Coronary artery (tissue), 2 donors: Measurements from ENCODE around the gene MTF1.
"Not testable (repeated sequence)": the region's sequence is repeated elsewhere in the genome, so short reads cannot be mapped to it uniquely, and the experiment has no call there.

Experiments used
- DNase-seq: peaks from one replicate; pipeline ENCODE4 v3.0.0-alpha.2; 2017; ENCODE audit warnings: low spot score
- H3K27ac ChIP-seq, 2 donors: fragments of 200-600 bp; sonication (generic); one replicate each; pipeline ENCODE4 v1.5.1; 2016 to 2019
- H3K4me3 ChIP-seq: fragments of 200-600 bp; sonication (generic); 2 replicates; pipeline ENCODE4 v1.5.1; 2016; ENCODE audit warnings: mild to moderate bottlenecking, moderate library complexity
- TF ChIP-seq, protein P1 (sequence below): fragments of 200-600 bp; sonication (generic); IDR thresholded peaks from one replicate; pipeline ENCODE4 v1.5.1; 2019; ENCODE audit warnings: antibody characterized with exemption

MTF1 gene

DNA sequence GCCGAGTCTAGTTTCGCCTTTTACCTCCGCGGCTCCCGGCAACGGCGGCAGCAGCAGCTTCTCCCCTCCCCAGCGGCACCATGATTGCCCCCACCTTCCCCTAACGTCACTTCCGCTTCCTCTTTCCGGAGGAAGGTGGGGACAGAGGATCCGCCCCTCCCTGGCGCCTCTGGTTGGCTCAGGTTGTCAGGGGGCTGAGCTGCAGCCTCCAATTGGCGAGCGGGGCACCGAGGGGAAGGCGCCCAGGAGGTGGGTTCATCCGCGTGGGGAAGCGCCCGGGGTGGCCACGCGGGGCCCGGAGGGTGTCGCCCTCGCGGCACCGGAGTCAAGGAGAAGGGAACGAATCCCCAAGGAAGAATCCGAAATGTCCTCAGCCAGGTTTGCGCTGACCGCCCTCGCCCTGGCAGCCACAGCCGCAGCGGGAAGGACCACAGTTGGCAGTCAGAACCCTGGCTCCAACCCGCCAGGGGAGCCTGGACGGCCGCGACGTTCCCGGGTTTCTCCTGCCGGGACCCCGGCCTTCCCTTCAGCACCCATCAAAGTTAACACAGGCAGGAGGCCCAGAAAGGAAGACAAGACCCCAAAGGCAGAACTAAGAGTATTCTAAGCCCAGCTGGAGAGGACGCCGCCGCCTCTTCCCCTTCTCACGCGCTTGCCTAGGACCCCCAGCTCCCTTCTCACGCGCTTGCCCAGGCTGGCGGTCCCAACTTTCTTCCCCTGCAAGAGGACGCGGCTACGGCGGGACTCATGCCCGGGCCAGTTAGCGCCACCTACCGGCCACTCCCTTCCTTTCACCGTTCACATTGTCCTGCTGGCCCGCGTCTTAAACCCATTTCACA lies at the start of gene MTF1:
TSS of gene MTF1 (minus strand) at position 86 of the 839 bp plus-strand sequence. CDS start 1,934 bp downstream, outside the sequence.
- H3K27ac ChIP-seq: peak within 1 kb of the TSS; percentile 82 to 88
- TF ChIP-seq, protein P1, sequence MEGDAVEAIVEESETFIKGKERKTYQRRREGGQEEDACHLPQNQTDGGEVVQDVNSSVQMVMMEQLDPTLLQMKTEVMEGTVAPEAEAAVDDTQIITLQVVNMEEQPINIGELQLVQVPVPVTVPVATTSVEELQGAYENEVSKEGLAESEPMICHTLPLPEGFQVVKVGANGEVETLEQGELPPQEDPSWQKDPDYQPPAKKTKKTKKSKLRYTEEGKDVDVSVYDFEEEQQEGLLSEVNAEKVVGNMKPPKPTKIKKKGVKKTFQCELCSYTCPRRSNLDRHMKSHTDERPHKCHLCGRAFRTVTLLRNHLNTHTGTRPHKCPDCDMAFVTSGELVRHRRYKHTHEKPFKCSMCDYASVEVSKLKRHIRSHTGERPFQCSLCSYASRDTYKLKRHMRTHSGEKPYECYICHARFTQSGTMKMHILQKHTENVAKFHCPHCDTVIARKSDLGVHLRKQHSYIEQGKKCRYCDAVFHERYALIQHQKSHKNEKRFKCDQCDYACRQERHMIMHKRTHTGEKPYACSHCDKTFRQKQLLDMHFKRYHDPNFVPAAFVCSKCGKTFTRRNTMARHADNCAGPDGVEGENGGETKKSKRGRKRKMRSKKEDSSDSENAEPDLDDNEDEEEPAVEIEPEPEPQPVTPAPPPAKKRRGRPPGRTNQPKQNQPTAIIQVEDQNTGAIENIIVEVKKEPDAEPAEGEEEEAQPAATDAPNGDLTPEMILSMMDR: peak; percentile 81
- peak within 1 kb of the TSS; percentile 82 for H3K4me3 ChIP-seq
- DNase-seq: peak; percentile 98

DNA sequence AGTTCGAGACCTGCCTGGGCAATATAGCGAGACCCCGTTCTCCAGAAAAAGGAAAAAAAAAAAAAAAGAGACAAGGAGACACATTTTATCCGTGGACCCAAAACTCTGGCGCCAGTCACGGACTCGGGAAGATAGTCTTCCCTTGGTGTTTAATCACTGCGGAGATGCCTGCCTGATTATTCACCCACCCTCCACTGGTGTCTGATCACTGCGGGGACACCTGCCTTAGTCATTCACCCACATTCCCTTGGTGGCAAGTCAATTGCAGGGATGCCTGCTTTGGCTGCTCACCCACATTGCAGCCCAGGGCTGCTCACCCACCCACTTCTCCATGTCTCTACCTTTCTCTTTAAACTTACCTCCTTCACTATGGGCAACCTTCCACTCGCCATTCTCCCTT lies 49.1 kb upstream of the MTF1 start:
- not testable (repeated sequence) for H3K27ac ChIP-seq, H3K4me3 ChIP-seq, DNase-seq

DNA sequence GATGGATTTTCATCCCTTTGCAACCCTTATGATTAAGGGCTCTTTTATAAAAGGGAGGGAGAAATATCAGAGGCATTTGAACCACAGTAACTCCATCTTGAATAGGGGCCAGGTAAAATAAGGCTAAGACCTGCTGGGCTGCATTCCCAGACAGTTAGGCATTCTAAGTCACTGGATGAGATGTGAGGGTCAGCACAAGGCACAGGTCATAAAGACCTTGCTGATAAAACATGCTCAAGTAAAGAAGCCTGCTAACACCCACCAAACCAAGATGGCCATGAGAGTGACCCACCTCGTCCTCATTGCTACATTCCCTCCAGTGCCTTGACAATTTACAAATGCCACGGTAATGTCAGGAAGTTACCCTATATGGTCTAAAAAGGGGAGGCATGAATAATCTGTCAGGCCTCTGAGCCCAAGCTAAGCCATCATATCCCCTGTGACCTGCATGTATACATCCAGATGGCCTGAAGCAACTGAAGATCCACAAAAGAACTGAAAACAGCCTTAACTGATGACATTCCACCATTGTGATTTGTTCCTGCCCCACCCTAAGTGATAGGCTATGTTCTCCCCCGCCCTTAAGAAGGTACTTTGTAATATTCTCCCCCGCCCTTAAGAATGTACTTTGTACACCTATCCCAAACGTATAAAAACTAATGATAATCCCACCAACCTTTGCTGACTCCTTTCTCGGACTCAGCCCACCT lies 48.2 kb upstream of the MTF1 start:
- DNase-seq, H3K4me3 ChIP-seq: not testable (repeated sequence)
- peak overlapping the region in 1 of 2 donors; percentile 10 for H3K27ac ChIP-seq

DNA sequence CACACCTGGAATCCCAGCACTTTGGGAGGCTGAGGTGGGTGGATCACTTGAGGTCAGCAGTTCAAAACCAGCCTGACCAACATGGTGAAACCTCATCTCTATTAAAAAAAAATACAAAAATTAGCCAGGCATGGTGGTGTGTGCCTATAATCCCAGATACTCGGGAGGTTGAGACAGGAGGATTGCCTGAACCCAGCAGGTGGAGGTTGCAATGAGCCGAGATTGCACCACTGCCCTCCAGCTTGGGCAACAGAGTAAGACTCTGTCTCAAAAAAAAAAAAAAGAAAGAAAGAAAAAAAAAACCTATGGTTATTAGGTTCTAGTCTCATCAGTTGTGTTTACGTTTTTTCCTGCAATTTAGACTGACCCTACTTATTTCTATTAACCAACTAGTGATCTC lies 47.2 kb upstream of the MTF1 start:
- not testable (repeated sequence) for DNase-seq, H3K4me3 ChIP-seq, H3K27ac ChIP-seq

DNA sequence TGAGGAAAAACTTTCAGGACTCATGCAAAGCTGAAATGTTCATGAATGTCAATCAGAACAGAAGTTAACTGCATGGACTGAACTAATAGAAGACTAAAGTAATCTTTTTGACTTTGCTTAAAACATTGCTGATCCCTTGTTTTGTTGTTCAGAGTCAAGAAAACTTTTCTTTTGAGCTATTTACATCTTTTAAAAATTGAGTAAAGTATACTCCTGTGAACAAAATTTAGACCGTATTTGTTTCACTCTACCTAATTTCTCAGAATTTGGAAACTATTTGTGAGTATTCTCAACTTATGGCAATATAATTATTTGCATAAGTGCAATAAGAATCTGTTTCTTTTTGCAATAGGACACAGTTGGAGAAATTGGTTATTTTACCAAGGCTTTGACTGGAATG lies 46.3 kb upstream of the MTF1 start:
- no peak overlapping the region for H3K27ac ChIP-seq
- H3K4me3 ChIP-seq: no peak overlapping the region

DNA sequence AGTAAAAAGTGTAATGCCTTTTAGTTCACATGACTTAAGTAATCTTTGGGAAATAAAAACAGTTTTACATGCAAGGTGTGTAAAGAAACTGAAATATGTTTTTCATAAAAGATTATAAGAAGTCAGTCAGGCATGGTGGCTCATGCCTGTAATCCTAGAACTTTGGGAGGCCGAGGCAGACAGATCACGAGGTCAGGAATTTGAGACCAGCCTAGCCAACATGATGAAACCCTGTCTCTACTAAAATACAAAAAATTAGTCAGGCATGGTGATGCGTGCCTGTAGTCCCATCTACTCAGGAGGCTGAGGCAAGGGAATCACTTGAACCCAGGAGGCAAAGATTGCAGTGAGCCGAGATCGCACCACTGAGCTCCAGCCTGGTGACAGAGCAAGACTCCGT lies 44.5 kb upstream of the MTF1 start:
- not testable (repeated sequence) for H3K27ac ChIP-seq, DNase-seq, H3K4me3 ChIP-seq

More for the DNA sequence above, 46.3 kb upstream of the MTF1 start:
- DNase-seq: no peak
- TF ChIP-seq, protein P1: no peak

DNA sequence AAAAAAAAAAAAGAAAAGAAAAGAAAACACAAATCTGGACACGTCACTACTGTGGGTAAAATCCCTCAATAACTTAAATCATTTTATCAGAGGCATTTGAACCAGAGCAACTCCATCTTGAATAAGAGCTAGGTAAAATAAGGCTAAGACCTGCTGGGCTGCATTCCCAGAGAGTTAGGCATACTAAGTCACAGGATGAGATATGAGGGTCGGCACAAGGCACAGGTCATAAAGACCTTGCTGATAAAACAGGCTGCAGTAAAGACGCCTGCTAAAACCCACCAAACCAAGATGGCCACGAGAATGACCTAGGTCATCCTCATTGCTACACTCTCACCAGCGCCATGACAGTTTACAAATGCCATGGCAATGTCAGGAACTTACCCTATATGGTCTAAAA lies 43.6 kb upstream of the MTF1 start:
- H3K4me3 ChIP-seq: no peak overlapping the region
- H3K27ac ChIP-seq: no peak overlapping the region
- TF ChIP-seq, protein P1: no peak
- DNase-seq: no peak

DNA sequence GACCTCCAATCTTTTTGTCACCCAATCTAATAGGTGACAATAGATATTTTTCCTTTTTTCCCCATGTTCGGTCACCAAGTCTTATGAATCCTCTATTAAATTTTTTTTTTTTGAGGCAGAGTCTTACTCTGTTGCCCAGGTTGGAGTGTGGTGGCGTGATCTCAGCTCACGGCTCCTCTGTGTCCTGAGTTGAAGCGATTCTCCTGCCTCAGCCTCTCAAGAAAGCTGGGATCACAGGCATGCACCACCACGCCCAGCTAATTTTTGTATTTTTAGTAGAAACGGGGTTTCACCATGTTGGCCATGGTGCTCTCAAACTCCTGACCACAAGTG lies 42.5 kb upstream of the MTF1 start:
- no peak overlapping the region for H3K27ac ChIP-seq
- no peak overlapping the region for H3K4me3 ChIP-seq
- no peak for DNase-seq
- TF ChIP-seq, protein P1: no peak

DNA sequence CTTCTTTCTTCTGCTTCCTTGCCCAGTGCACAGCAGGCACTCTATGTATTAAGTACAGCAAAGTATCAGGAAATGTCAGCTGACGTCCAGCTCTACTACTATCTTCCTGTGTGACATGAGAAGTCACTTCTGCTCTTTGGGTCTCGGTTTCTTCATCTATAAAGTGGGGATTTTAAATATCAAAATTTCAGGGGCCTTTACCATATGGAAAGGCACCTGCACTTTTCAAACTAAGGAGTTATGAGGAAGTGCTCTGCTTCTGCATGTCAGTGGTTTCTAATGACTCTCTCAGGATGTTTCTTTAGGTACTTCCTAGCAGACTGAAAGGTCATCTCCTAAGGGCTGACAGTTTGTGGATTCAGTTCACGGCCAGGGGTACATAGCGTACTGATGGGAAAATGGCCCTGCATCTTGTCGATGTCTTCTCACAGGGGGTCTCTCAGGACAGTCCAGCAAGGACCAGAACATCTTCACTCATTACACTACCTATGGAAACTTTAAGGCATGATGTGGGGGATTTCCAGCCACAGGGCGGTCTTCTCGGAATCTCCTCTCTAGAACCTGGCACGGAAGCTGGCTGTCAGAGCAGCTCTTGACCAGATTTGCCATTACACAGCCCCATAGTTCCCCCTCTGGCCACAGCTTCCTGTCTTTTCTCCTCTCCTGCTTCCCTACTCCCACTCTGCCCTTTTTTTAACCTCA lies 42.0 kb upstream of the MTF1 start:
- Histone ChIP-seq H3K4me3 (no peak overlapping the region), H3K27ac (no peak overlapping the region)
- DNase-seq: no peak
- TF ChIP-seq, protein P1: no peak

DNA sequence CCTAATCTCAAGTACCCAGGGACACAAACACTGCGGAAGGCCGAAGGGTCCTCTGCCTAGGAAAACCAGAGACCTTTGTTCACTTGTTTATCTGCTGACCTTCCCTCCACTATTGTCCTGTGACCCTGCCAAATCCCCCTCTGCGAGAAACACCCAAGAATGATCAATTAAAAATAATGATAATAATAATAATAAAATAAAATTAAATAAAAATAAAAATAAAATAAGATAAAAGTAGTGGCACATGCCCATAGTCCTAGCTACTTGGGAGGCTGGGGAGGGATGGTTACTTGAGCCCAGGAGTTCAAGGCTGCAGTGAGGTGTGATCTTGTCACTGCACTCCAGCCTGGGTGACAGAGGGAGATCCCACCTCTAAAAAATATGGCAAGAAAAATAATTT lies 38.2 kb upstream of the MTF1 start:
- DNase-seq, H3K4me3 ChIP-seq, H3K27ac ChIP-seq: not testable (repeated sequence)
